Activated naive CD8-positive, alpha-beta T cell treated with anti-CD3 and anti-CD28 coated beads for 36 hours (primary cell): ENCODE results near the gene TBC1D9. TPM values are rescaled to one million over a fixed set of nuclear protein-coding genes. Genes with fewer than 3 reads are reported as not detected.

ENCODE experiments used
- total RNA-seq, 2 experiments: library from RNA; stranded (reverse); gene quantifications; one replicate each; pipeline ENCODE4 v1.2.3, GENCODE V29; 2021

TBC1D9 gene
- total RNA-seq, 2 experiments from 2014 or later, result 0.04 to 0.06 TPM

Other genes with a start within 250 kb of the TBC1D9 start
- gene ELMOD2, start 232.2 kb downstream of the TBC1D9 start, total RNA-seq, result 10 to 100 TPM; 13.6 to 14.4 TPM
- not detected for gene UCP1, start 187.4 kb downstream of the TBC1D9 start, total RNA-seq